H1 (cell line): ENCODE data around the gene MUC5AC. TPM values are rescaled to one million over a fixed set of nuclear protein-coding genes. Genes with fewer than 3 reads are reported as not detected.
A peak's percentile ranks its signal among the peaks of the same experiment; 100 is the strongest.

Experiments used
- CTCF ChIA-PET: fragments of 300-600 bp; sonication (Branson Sonifier 250); formaldehyde crosslinking; loops from one replicate; lab custom pipeline; 2021; ENCODE audit not compliant: partially characterized antibody; lab: Charles Lee
- POLR2A ChIA-PET: fragments of 300-600 bp; sonication (Branson Sonifier 250); formaldehyde crosslinking; loops from one replicate; lab custom pipeline; 2021; ENCODE audit warnings: inconsistent platforms; ENCODE audit not compliant: partially characterized antibody; lab: Charles Lee
- DNase-seq, 2 experiments: peaks; one replicate each; pipeline versions ENCODE4 v3.0.0 to v3.0.0-alpha.2; 2010 to 2022; ENCODE audit warnings: low spot score in 2 of 2, low read depth in 1 of 2, mixed read lengths in 1 of 2
- FAIRE-seq: peaks from 2 replicates; lab custom pipeline; 2011; peaks lifted over from hg19 to GRCh38; lab: Jason Lieb, UNC
- H2AFZ ChIP-seq: 2 replicates; pipeline ENCODE4 v1.8.1; 2012; ENCODE audit warnings: low read length, inconsistent platforms
- H2AK5ac ChIP-seq: 2 replicates; pipeline ENCODE4 v1.6.1; 2013; ENCODE audit warnings: low read depth, low read length
- H2BK120ac ChIP-seq: replicated peaks from 2 replicates; pipeline ENCODE3; 2013; ENCODE audit warnings: low read depth, low read length, inconsistent platforms
- H2BK12ac ChIP-seq: 2 replicates; pipeline ENCODE4 v1.6.1; 2013; ENCODE audit warnings: low read depth, low read length
- H2BK15ac ChIP-seq: 2 replicates; pipeline ENCODE4 v1.6.1; 2013; ENCODE audit warnings: low read length
- H2BK20ac ChIP-seq: 2 replicates; pipeline ENCODE4 v1.6.1; 2013; ENCODE audit warnings: low read length
- H2BK5ac ChIP-seq: 2 replicates; pipeline ENCODE4 v1.6.1; 2013; ENCODE audit warnings: low read depth, low read length
- H3K14ac ChIP-seq: 2 replicates; pipeline ENCODE4 v1.6.1; 2013; ENCODE audit warnings: inconsistent platforms; ENCODE audit not compliant: insufficient read length
- H3K18ac ChIP-seq: 2 replicates; pipeline ENCODE4 v1.6.1; 2013; ENCODE audit warnings: low read length; ENCODE audit errors: extremely low read depth
- H3K23ac ChIP-seq: 2 replicates; pipeline ENCODE4 v1.6.1; 2013; ENCODE audit warnings: inconsistent platforms; ENCODE audit not compliant: insufficient read length
- H3K23me2 ChIP-seq: 2 replicates; pipeline ENCODE4 v1.6.1; 2013; ENCODE audit warnings: low read depth, low read length
- H3K27ac ChIP-seq: 2 replicates; pipeline ENCODE4 v1.6.1; 2011; ENCODE audit warnings: low read depth, low read length, inconsistent platforms
- H3K27me3 ChIP-seq, 4 experiments: replicated peaks in 1 of 4; 1 replicate in 1 of 4; 2 replicates in 3 of 4; pipeline versions ENCODE4 v1.6.1 to v1.8.1; 2011 to 2013; ENCODE audit warnings: low read length in 3 of 4, mild to moderate bottlenecking in 3 of 4, inconsistent platforms in 2 of 4, mixed read lengths in 2 of 4, moderate library complexity in 1 of 4; ENCODE audit not compliant: control insufficient read depth in 3 of 4, insufficient read depth in 3 of 4; ENCODE audit errors: extremely low read depth in 1 of 4
- H3K36me3 ChIP-seq, 4 experiments: 2 replicates each; pipeline versions ENCODE4 v1.6.1 to v1.8.1; 2011 to 2013; ENCODE audit warnings: mild to moderate bottlenecking in 4 of 4, low read length in 3 of 4, moderate library complexity in 2 of 4, control low read depth in 1 of 4, inconsistent platforms in 1 of 4; ENCODE audit not compliant: insufficient read depth in 4 of 4, control insufficient read depth in 2 of 4
- H3K4ac ChIP-seq: replicated peaks from 2 replicates; pipeline ENCODE3; 2013; ENCODE audit warnings: low read length, low read depth, mixed read lengths, inconsistent platforms; ENCODE audit not compliant: insufficient read length
- H3K4me1 ChIP-seq, 4 experiments: replicated peaks in 1 of 4; 1 replicate in 1 of 4; 2 replicates in 3 of 4; pipeline versions ENCODE4 v1.6.1 to v1.8.1; 2011 to 2013; ENCODE audit warnings: low read length in 3 of 4, inconsistent platforms in 2 of 4, mixed read lengths in 1 of 4; ENCODE audit not compliant: insufficient read depth in 4 of 4, control insufficient read depth in 3 of 4
- H3K4me2 ChIP-seq, 2 experiments: 2 replicates each; pipeline versions ENCODE4 v1.6.1 to v1.8.1; 2011 to 2013; ENCODE audit warnings: low read depth in 2 of 2, low read length in 2 of 2, control low read depth in 1 of 2, inconsistent platforms in 1 of 2, mild to moderate bottlenecking in 1 of 2; ENCODE audit not compliant: insufficient read depth in 1 of 2
- H3K4me3 ChIP-seq, 4 experiments: fragments of 200-600, 300-600 bp in 1 of 4; sonication (generic), shearing (Covaris generic), sonication (Bioruptor Twin) in 1 of 4; 2 replicates each; pipeline versions ENCODE4 v1.5.1 to v1.8.1; 2011 to 2016; ENCODE audit warnings: low read length in 4 of 4, low read depth in 3 of 4, control low read depth in 2 of 4, inconsistent platforms in 2 of 4, mild to moderate bottlenecking in 2 of 4, mixed read lengths in 1 of 4, moderate library complexity in 1 of 4; ENCODE audit not compliant: insufficient read depth in 2 of 4; ENCODE audit errors: extremely low read depth in 1 of 4
- H3K56ac ChIP-seq: replicated peaks from 2 replicates; pipeline ENCODE3; 2013; ENCODE audit warnings: low read depth, mild to moderate bottlenecking, mixed read lengths, low read length, inconsistent platforms; ENCODE audit not compliant: insufficient read length
- H3K79me1 ChIP-seq: 2 replicates; pipeline ENCODE4 v1.6.1; 2013; ENCODE audit warnings: low read depth, low read length, control low read depth
- H3K79me2 ChIP-seq, 2 experiments: 2 replicates each; pipeline versions ENCODE4 v1.6.1 to v1.8.1; 2012 to 2013; ENCODE audit warnings: low read length in 2 of 2, mild to moderate bottlenecking in 2 of 2, inconsistent platforms in 1 of 2; ENCODE audit not compliant: insufficient read depth in 2 of 2, control insufficient read depth in 1 of 2
- H3K9ac ChIP-seq, 4 experiments: replicated peaks in 1 of 4; 1 replicate in 1 of 4; 2 replicates in 3 of 4; pipeline versions ENCODE4 v1.6.1 to v1.8.1; 2011 to 2013; ENCODE audit warnings: low read depth in 3 of 4, low read length in 3 of 4, control low read depth in 2 of 4, mild to moderate bottlenecking in 2 of 4, moderate library complexity in 2 of 4, inconsistent platforms in 1 of 4; ENCODE audit errors: extremely low read depth in 1 of 4
- H3K9me3 ChIP-seq, 2 experiments: 2 replicates each; pipeline versions ENCODE4 v1.6.1 to v1.8.1; 2012 to 2013; ENCODE audit warnings: mild to moderate bottlenecking in 2 of 2, moderate library complexity in 2 of 2, control low read depth in 1 of 2, inconsistent platforms in 1 of 2, low read depth in 1 of 2, low read length in 1 of 2, mixed read lengths in 1 of 2; ENCODE audit not compliant: insufficient read depth in 2 of 2
- H4K20me1 ChIP-seq, 2 experiments: replicated peaks in 1 of 2; 2 replicates each; pipeline versions ENCODE3 to v1.8.1; 2011 to 2013; ENCODE audit warnings: inconsistent platforms in 2 of 2, low read length in 2 of 2, mild to moderate bottlenecking in 1 of 2; ENCODE audit not compliant: insufficient read depth in 2 of 2, control insufficient read depth in 1 of 2
- H4K5ac ChIP-seq: 2 replicates; pipeline ENCODE4 v1.6.1; 2013; ENCODE audit warnings: low read length, low read depth, mixed read lengths, inconsistent platforms; ENCODE audit not compliant: insufficient read length
- H4K8ac ChIP-seq: 2 replicates; pipeline ENCODE4 v1.8.0; 2013; ENCODE audit warnings: mild to moderate bottlenecking, moderate library complexity, low read length, inconsistent platforms; ENCODE audit not compliant: insufficient read depth; ENCODE audit errors: extremely low read depth
- H4K91ac ChIP-seq: replicated peaks from 2 replicates; pipeline ENCODE3; 2013; ENCODE audit warnings: low read length, mixed read lengths, inconsistent platforms; ENCODE audit not compliant: insufficient read length
- GABPA ChIP-seq: IDR thresholded peaks from 2 replicates; pipeline ENCODE4 v1.6.1; 2011; ENCODE audit warnings: mild to moderate bottlenecking, low read length, moderate library complexity, borderline replicate concordance; ENCODE audit not compliant: insufficient read depth
- WGBS, 2 experiments: shearing (Covaris generic) in 1 of 2; methylation state at CpG; one replicate each; pipeline versions ENCODE4 v1.1.6 to v1.1.7; 2013 to 2015; ENCODE audit warnings: low lambda C conversion rate in 2 of 2, mixed read lengths in 2 of 2, inconsistent platforms in 1 of 2, low coverage in 1 of 2, missing lambda C conversion rate in 1 of 2; ENCODE audit not compliant: insufficient replicate concordance in 2 of 2, insufficient coverage in 1 of 2, insufficient read length in 1 of 2; ENCODE audit errors: extremely low coverage in 1 of 2, missing lambda C conversion rate in 1 of 2; 5-methylcytosine and 5-hydroxymethylcytosine counted together
- polyA plus RNA-seq, 7 experiments: library from polyadenylated mRNA; depleted of rRNA in 3 of 7; stranded (reverse) in 5 of 7; unstranded in 2 of 7; fragments of >200 nt in 5 of 7; fragments of 200-250 nt in 2 of 7; gene quantifications; 1 replicate in 5 of 7; 2 replicates in 1 of 7; 4 replicates in 1 of 7; pipeline versions ENCODE4 v1.2.1 to v1.2.3, GENCODE V29; 2011 to 2013; ENCODE audit warnings: missing spikeins in 2 of 7, mixed read lengths in 2 of 7
- total RNA-seq: library from RNA; stranded (reverse); fragmentation: NEBNext Ultra II Directional; extraction: Animal tissue kit (Norgen Biotek cat#: 25700); gene quantifications from 2 replicates; pipeline ENCODE4 v1.2.1, GENCODE V29; 2021

MUC5AC gene
- total and polyA plus RNA-seq, 2 of the 8 experiments (the other 6 are each of a cell fraction or from before 2014, with no cell fraction given), result not detected

DNA sequence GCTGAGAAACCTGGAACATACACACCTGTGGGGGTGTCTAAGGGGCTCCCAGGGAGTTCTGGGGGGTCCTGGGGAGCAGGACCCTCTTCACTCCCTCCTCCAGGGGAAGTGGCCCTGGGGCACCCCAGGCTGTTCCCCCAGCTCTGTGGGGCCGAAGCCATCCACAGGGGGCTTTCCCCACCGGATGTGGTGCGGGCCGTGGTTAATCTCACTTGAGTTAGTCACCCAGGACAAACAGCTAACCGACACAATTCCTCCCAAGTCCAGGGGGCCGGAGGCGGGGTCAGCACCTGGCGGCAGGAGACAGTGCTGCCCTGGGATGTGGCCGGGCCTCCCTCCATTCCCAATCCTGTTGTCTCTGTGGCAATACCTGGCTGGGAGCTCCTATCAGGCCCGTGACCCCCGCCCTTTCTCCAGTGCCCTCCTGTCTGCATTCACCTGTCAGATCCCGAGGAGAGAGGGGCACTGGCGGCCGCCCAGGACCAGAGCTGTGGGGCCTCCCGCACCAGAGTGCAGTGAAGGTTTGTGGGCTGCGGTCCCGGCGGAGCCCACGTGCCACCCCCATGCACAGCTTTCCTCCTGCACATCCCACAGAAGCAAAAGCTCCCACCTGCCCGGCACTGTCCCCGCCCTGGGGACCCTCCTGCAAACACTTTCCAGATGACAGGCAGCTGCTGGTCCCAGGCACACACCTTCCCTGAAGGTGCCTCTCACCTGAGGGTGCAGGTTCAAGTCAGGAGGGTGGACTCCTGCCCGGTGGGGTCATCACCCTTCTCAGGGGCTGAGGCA is 5.2 kb upstream of the MUC5AC start:
- H2AFZ ChIP-seq, result no peak overlapping the region; the same call in 1 of the 2 replicates
- no peak overlapping the region for H4K5ac ChIP-seq
- no peak overlapping the region for H2BK120ac ChIP-seq
- no peak overlapping the region for H2BK5ac ChIP-seq
- H2AK5ac ChIP-seq, result no peak overlapping the region
- 84% methylated on average over 20 of the region's 22 CpGs; no CpG with 5 or more reads in 1 of the 2 experiments for WGBS, 2 experiments
- no peak overlapping the region for H3K4ac ChIP-seq
- no peak overlapping the region for H3K23ac ChIP-seq
- no peaks in the 10 kb centered on the region; the same call in 1 of the 2 replicates for H3K79me1 ChIP-seq
- no peak overlapping the region for H3K14ac ChIP-seq
- POLR2A ChIA-PET, result no interaction called here
- no peak overlapping the region for H2BK12ac ChIP-seq
- no peaks in the 10 kb centered on the region; a peak in 2 of 7 replicates for H3K4me1 ChIP-seq
- no peak overlapping the region for H3K4me3 ChIP-seq
- CTCF ChIA-PET, result interaction anchor here (0.7 to 1.3 kb wide), 4 partner anchors 11 to 53 kb away, joined by 3 to 4 read pairs (median 3); no protein-coding TSS in a partner anchor
- no peak overlapping the region for H4K8ac ChIP-seq
- H3K27ac ChIP-seq, result no peak overlapping the region
- peaks cover 22% of the 10 kb centered on the region for H3K23me2 ChIP-seq
- H4K91ac ChIP-seq, result no peak overlapping the region
- H2BK20ac ChIP-seq, result no peak overlapping the region
- no peak overlapping the region for H3K9ac ChIP-seq
- H3K9me3 ChIP-seq, result peaks cover 11 to 16% of the 10 kb centered on the region in 2 experiments; a peak in 3 of 4 replicates
- H2BK15ac ChIP-seq, result no peak overlapping the region
- H3K36me3 ChIP-seq, result no peaks in the 10 kb centered on the region
- no peak overlapping the region for H3K4me2 ChIP-seq
- H3K79me2 ChIP-seq, result no peaks in the 10 kb centered on the region
- H3K27me3 ChIP-seq, result no peaks in the 10 kb centered on the region
- H4K20me1 ChIP-seq, result peaks cover 0 to 4% of the 10 kb centered on the region in 2 experiments
- DNase-seq (no peak), FAIRE-seq (no peak)
- H3K56ac ChIP-seq, result no peak overlapping the region
- no peak overlapping the region for H3K18ac ChIP-seq
- TF ChIP-seq GABPA, result 0 out of 2 replicates have a peak, but pooled peaks have one; percentile 4
